Adrenal gland (tissue), 5 donors: ENCODE data around the gene MPP1.

ENCODE experiments used
- CTCF ChIP-seq, 6 experiments: fragments of 450-650 bp in 4 of 6; fragments of 200-600 bp in 2 of 6; sonication (generic) in 1 of 6; IDR thresholded peaks; 1 replicate in 5 of 6; 2 replicates in 1 of 6; pipeline versions ENCODE4 v1.5.1 to v1.8.0; 2016 to 2021; ENCODE audit warnings: antibody characterized with exemption in 6 of 6, mild to moderate bottlenecking in 2 of 6, moderate library complexity in 1 of 6
- POLR2A ChIP-seq, 2 donors: fragments of 450-650 bp; IDR thresholded peaks; one replicate each; pipeline ENCODE4 v1.6.1; 2017; ENCODE audit warnings: antibody characterized with exemption in 2 of 2, mild to moderate bottlenecking in 2 of 2, moderate library complexity in 1 of 2
- donor health status: DM: no; HTN: no; CAD: no.

- TF ChIP-seq POLR2A (IDR thresholded peaks at IDR 0.05) (no peak), CTCF (IDR thresholded peaks at IDR 0.05) (no peak)
Observed at GRCh38 chrX:154809939-154810665, 4.8 kb upstream of the MPP1 start.
